ENCODE data around the gene TEKT5. TPM values are rescaled to one million over a fixed set of nuclear protein-coding genes. Genes with fewer than 3 reads are reported as not detected.

Gene TEKT5
- total and polyA plus RNA-seq, 2 donors (not counting 1 experiment from before 2014, with no cell fraction given) = 0.06 TPM; not detected in 1

DNA sequence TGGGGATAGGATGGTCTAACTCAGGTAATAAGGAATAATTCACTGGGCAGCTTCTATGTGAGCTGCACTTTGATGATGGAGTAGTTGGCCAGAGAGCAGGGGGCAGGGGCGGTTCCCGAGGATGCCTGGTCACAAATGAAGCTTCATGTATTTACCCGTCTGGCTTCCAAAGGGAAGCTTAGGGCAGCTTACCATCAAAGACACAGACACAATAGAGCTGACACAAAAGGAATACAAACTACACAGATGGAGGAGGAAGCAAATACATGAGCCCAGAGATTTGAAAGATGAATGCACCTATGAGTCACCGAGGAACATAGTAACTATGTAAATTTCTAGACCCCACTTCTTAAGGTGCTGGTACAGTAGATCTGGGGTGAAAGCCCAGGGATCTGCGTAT lies 105.6 kb downstream of the TEKT5 start:
- Histone ChIP-seq H3K27ac (ENCODE audit: insufficient read depth, low read length) (no peak overlapping the region), H3K79me2 (ENCODE audit: control insufficient read depth, insufficient read depth, low read length) (no peaks in the 10 kb centered on the region), H4K20me1 (ENCODE audit: control insufficient read depth, extremely low read depth, insufficient read depth, low read length) (no peaks in the 10 kb centered on the region), H3K4me2 (ENCODE audit: extremely low read depth, insufficient read depth, low read length) (no peak overlapping the region), H2AFZ (ENCODE audit: low read length) (no peak overlapping the region), H3K27me3 (ENCODE audit: control insufficient read depth, insufficient read depth, low read length) (no peaks in the 10 kb centered on the region), H3K36me3 (ENCODE audit: control insufficient read depth, insufficient read depth, low read length) (no peaks in the 10 kb centered on the region), H3K4me3 (replicated peaks in 1 of 4; ENCODE audit: control extremely low read depth in 1 of 4, insufficient read depth in 1 of 4, low read depth in 3 of 4, low read length in 4 of 4) (no peak overlapping the region), H3K4me1 (ENCODE audit: control insufficient read depth, extremely low read depth, insufficient read depth, low read length) (no peaks in the 10 kb centered on the region), H3K9ac (ENCODE audit: insufficient read depth, low read length) (no peak overlapping the region), H3K9me3 (ENCODE audit: control insufficient read depth, insufficient read depth, low read depth, low read length) (no peaks in the 10 kb centered on the region)
- TF ChIP-seq, protein P1, sequence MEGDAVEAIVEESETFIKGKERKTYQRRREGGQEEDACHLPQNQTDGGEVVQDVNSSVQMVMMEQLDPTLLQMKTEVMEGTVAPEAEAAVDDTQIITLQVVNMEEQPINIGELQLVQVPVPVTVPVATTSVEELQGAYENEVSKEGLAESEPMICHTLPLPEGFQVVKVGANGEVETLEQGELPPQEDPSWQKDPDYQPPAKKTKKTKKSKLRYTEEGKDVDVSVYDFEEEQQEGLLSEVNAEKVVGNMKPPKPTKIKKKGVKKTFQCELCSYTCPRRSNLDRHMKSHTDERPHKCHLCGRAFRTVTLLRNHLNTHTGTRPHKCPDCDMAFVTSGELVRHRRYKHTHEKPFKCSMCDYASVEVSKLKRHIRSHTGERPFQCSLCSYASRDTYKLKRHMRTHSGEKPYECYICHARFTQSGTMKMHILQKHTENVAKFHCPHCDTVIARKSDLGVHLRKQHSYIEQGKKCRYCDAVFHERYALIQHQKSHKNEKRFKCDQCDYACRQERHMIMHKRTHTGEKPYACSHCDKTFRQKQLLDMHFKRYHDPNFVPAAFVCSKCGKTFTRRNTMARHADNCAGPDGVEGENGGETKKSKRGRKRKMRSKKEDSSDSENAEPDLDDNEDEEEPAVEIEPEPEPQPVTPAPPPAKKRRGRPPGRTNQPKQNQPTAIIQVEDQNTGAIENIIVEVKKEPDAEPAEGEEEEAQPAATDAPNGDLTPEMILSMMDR (conservative IDR thresholded peaks at IDR 0.05 in 1 of 2, IDR thresholded peaks at IDR 0.05 in 1 of 2; ENCODE audit: low read depth in 1 of 2, low read length in 2 of 2) = no peak
- TF ChIP-seq EZH2 (IDR thresholded peaks at IDR 0.05; ENCODE audit: low read length, missing control alignments) = no peak
- peak in 1 of 2 donors; percentile 22 for DNase-seq (ENCODE audit: low read depth in 2 of 2)

DNA sequence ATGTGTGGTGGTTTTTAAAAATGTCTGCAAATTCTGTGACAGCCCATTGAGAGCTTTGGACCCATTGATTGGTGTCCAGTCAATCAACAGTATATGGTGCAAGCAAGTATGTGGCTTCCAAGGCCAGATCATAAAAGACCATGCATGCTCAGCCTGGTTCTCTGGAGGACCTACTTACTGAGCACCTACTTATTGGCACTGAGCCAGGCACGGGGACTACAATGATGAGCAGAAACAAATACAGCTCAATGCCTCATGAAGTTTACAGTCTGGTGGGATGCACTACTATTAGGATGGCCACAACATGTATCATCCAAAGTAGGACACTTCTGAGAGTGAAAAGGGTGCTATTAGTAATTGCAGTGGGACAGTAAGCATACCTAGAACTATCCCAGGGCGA lies 107.1 kb downstream of the TEKT5 start:
- TF ChIP-seq, protein P1 (conservative IDR thresholded peaks at IDR 0.05 in 1 of 2, IDR thresholded peaks at IDR 0.05 in 1 of 2; ENCODE audit: low read depth in 1 of 2, low read length in 2 of 2) = no peak
- TF ChIP-seq EZH2 (IDR thresholded peaks at IDR 0.05; ENCODE audit: low read length, missing control alignments) = no peak
- Histone ChIP-seq H3K9ac (ENCODE audit: insufficient read depth, low read length) (no peak overlapping the region), H3K27ac (ENCODE audit: insufficient read depth, low read length) (no peak overlapping the region), H3K36me3 (ENCODE audit: control insufficient read depth, insufficient read depth, low read length) (no peaks in the 10 kb centered on the region), H3K79me2 (ENCODE audit: control insufficient read depth, insufficient read depth, low read length) (no peaks in the 10 kb centered on the region), H3K4me2 (ENCODE audit: extremely low read depth, insufficient read depth, low read length) (no peak overlapping the region), H3K9me3 (ENCODE audit: control insufficient read depth, insufficient read depth, low read depth, low read length) (no peaks in the 10 kb centered on the region), H3K4me1 (ENCODE audit: control insufficient read depth, extremely low read depth, insufficient read depth, low read length) (no peaks in the 10 kb centered on the region), H3K27me3 (ENCODE audit: control insufficient read depth, insufficient read depth, low read length) (no peaks in the 10 kb centered on the region), H3K4me3 (replicated peaks in 1 of 4; ENCODE audit: control extremely low read depth in 1 of 4, insufficient read depth in 1 of 4, low read depth in 3 of 4, low read length in 4 of 4) (no peak overlapping the region), H4K20me1 (ENCODE audit: control insufficient read depth, extremely low read depth, insufficient read depth, low read length) (no peaks in the 10 kb centered on the region), H2AFZ (ENCODE audit: low read length) (no peak overlapping the region)
- DNase-seq (ENCODE audit: low read depth in 2 of 2) = no peak

DNA sequence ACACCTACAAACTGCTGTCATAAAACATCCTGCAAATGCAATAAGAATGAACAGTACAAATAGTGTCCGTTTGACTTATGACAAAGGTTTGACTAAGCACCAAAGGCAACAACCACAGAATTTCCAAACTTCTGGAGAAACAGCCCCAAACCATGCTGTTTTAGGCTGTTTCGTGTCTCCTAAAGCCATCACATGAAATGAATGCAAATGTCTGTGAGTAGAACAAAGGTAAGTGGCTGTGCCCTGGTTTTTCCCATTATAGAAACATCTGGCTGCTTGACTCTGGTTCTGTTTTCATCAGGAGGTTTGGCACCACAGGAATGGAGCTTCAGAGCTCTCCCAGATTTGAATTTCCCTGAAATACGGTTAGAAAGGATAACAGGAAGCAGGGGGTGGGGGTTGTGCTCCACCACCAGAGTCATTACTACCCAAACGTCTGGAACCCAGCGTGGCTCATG lies 109.7 kb downstream of the TEKT5 start:
- no peak overlapping the region for H3K4me2 ChIP-seq (ENCODE audit: extremely low read depth, insufficient read depth, low read length)

More for the DNA sequence above, 109.7 kb downstream of the TEKT5 start:
- no peaks in the 10 kb centered on the region for H3K9me3 ChIP-seq (ENCODE audit: control insufficient read depth, insufficient read depth, low read depth, low read length)
- no peaks in the 10 kb centered on the region for H3K36me3 ChIP-seq (ENCODE audit: control insufficient read depth, insufficient read depth, low read length)
- no peaks in the 10 kb centered on the region for H3K27me3 ChIP-seq (ENCODE audit: control insufficient read depth, insufficient read depth, low read length)
- peaks cover 2% of the 10 kb centered on the region for H3K4me1 ChIP-seq (ENCODE audit: control insufficient read depth, extremely low read depth, insufficient read depth, low read length)
- no peak overlapping the region for H2AFZ ChIP-seq (ENCODE audit: low read length)
- H3K9ac ChIP-seq (ENCODE audit: insufficient read depth, low read length) = no peak overlapping the region
- no peak overlapping the region for H3K4me3 ChIP-seq (replicated peaks in 1 of 4; ENCODE audit: control extremely low read depth in 1 of 4, insufficient read depth in 1 of 4, low read depth in 3 of 4, low read length in 4 of 4)
- H3K79me2 ChIP-seq (ENCODE audit: control insufficient read depth, insufficient read depth, low read length) = no peaks in the 10 kb centered on the region
- H4K20me1 ChIP-seq (ENCODE audit: control insufficient read depth, extremely low read depth, insufficient read depth, low read length) = no peaks in the 10 kb centered on the region
- TF ChIP-seq, protein P1 (conservative IDR thresholded peaks at IDR 0.05 in 1 of 2, IDR thresholded peaks at IDR 0.05 in 1 of 2; ENCODE audit: low read depth in 1 of 2, low read length in 2 of 2) = no peak
- TF ChIP-seq EZH2 (IDR thresholded peaks at IDR 0.05; ENCODE audit: low read length, missing control alignments) = no peak
- DNase-seq (ENCODE audit: low read depth in 2 of 2) = peak; percentile 21 to 73
- no peak overlapping the region for H3K27ac ChIP-seq (ENCODE audit: insufficient read depth, low read length)

Measured in fibroblast of lung (primary cell).